Ascending aorta (tissue), 2 donors: ENCODE measurements around the gene CCDC196. TPM values are rescaled to one million over a fixed set of nuclear protein-coding genes. Genes with fewer than 3 reads are reported as not detected.
"Not testable (repeated sequence)": the region's sequence is repeated elsewhere in the genome, so short reads cannot be mapped to it uniquely, and the experiment has no call there.

Source experiments
- DNase-seq, 2 donors: peaks; one replicate each; pipeline ENCODE4 v3.0.0-alpha.2; 2019; ENCODE audit warnings: low spot score in 2 of 2
- H3K27ac ChIP-seq, 2 donors: fragments of 200-600 bp; sonication (generic); one replicate each; pipeline ENCODE4 v1.5.1; 2016 to 2017; ENCODE audit warnings: mild to moderate bottlenecking in 1 of 2
- H3K27me3 ChIP-seq: fragments of 200-600 bp; sonication (generic); one replicate; pipeline ENCODE4 v1.5.1; 2017
- H3K36me3 ChIP-seq, 2 donors: fragments of 200-600 bp; sonication (generic); one replicate each; pipeline ENCODE4 v1.5.1; 2016
- H3K4me1 ChIP-seq, 2 donors: fragments of 200-600 bp; sonication (generic); one replicate each; pipeline ENCODE4 v1.5.1; 2016 to 2017; ENCODE audit warnings: mild to moderate bottlenecking in 1 of 2
- H3K4me3 ChIP-seq, 2 donors: fragments of 200-600 bp; sonication (generic); one replicate each; pipeline ENCODE4 v1.5.1; 2016 to 2017; ENCODE audit warnings: mild to moderate bottlenecking in 1 of 2
- H3K9me3 ChIP-seq, 2 donors: fragments of 200-600 bp; sonication (generic); one replicate each; pipeline ENCODE4 v1.5.1; 2016
- CTCF ChIP-seq, 3 experiments: fragments of 200-600 bp in 2 of 3; fragments of 450-650 bp in 1 of 3; sonication (generic) in 2 of 3; IDR thresholded peaks; one replicate each; pipeline ENCODE4 v1.5.1; 2016 to 2019; ENCODE audit warnings: antibody characterized with exemption in 3 of 3, mild to moderate bottlenecking in 1 of 3, moderate library complexity in 1 of 3
- intact Hi-C: fragments of 100-400 bp; cut with DNase I; formaldehyde crosslinking; loops from one replicate; pipeline ENCODE4 v1.15.1; 2023
- total RNA-seq: library from RNA; depleted of rRNA; stranded (reverse); fragments of >200 nt; gene quantifications from one replicate; pipeline ENCODE4 v1.1.0, GENCODE V29; 2016

Gene CCDC196
- total RNA-seq, 1 donor from 2014 or later: not detected

- H3K36me3 ChIP-seq: no peaks in the 10 kb centered on the region
- H3K9me3 ChIP-seq: no peaks in the 10 kb centered on the region
- H3K4me3 ChIP-seq: no peak overlapping the region
- no peak for TF ChIP-seq CTCF (IDR thresholded peaks at IDR 0.05)
- H3K27me3 ChIP-seq: no peaks in the 10 kb centered on the region
- H3K27ac ChIP-seq: no peak overlapping the region
- no peaks in the 10 kb centered on the region for H3K4me1 ChIP-seq
- intact Hi-C loops: no loop called here
- no peak for DNase-seq
Observed at GRCh38 chr14:66543996-66544395, 57.8 kb downstream of the CCDC196 start.

GRCh38 chr14:66545191-66545590, 59.0 kb downstream of the CCDC196 start:
- H3K36me3 ChIP-seq, H3K4me3 ChIP-seq, H3K27me3 ChIP-seq, H3K27ac ChIP-seq, DNase-seq, H3K4me1 ChIP-seq, intact Hi-C loops, H3K9me3 ChIP-seq: not testable (repeated sequence)

- H3K27me3 ChIP-seq, H3K9me3 ChIP-seq, H3K27ac ChIP-seq, H3K36me3 ChIP-seq, DNase-seq, H3K4me1 ChIP-seq, H3K4me3 ChIP-seq, intact Hi-C loops: not testable (repeated sequence)
Observed at GRCh38 chr14:66545751-66546150, 59.6 kb downstream of the CCDC196 start.

Other genes with a start within 250 kb of the CCDC196 start
- 3.3 TPM for gene GPHN, start 21.8 kb downstream of the CCDC196 start, total RNA-seq